CD1c-positive myeloid dendritic cell (primary cell): ENCODE data around the gene RPS3.
"Not testable (repeated sequence)": the region's sequence is repeated elsewhere in the genome, so short reads cannot be mapped to it uniquely, and the experiment has no call there.

ENCODE experiments used
- DNase-seq: peaks from one replicate; pipeline ENCODE4 v3.0.0-alpha.2; 2016; ENCODE audit errors: extremely low spot score

The RPS3 gene

GRCh38 chr11:75399344-75400145 is at the start of gene RPS3:
RPS3 (plus strand) TSS chr11:75399518; CDS start chr11:75399548, 30 bp downstream.
- peak; percentile 95 for DNase-seq

- DNase-seq, result peak; percentile 76
These were observed 49.7 kb upstream of the RPS3 start for GRCh38 chr11:75349521-75350116.

GRCh38 chr11:75350122-75350742 is 49.1 kb upstream of the RPS3 start:
- DNase-seq, result no peak

- peak; percentile 64 for DNase-seq
These were observed 48.4 kb upstream of the RPS3 start for GRCh38 chr11:75350743-75351540.

- no peak for DNase-seq
These were observed 47.9 kb upstream of the RPS3 start, which contains the start of gene ARRB1 for GRCh38 chr11:75351541-75351790. ARRB1 (minus strand) TSS chr11:75351661; CDS start chr11:75351607, 54 bp downstream.

- DNase-seq, result peak; percentile 91
These were observed 47.3 kb upstream of the RPS3 start for GRCh38 chr11:75351791-75352587.

- no peak for DNase-seq
These were observed 46.6 kb upstream of the RPS3 start for GRCh38 chr11:75352588-75353206.

- no peak for DNase-seq
These were observed 44.3 kb upstream of the RPS3 start for GRCh38 chr11:75355051-75355450.

GRCh38 chr11:75356613-75357012 is 42.7 kb upstream of the RPS3 start:
- no peak for DNase-seq

- DNase-seq, result not testable (repeated sequence)
These were observed 37.0 kb upstream of the RPS3 start for GRCh38 chr11:75362285-75362684.

GRCh38 chr11:75365711-75366181 is 33.6 kb upstream of the RPS3 start:
- DNase-seq, result peak; percentile 91

GRCh38 chr11:75366826-75367225 is 32.5 kb upstream of the RPS3 start:
- DNase-seq, result not testable (repeated sequence)

- DNase-seq, result peak; percentile 85
These were observed 29.6 kb upstream of the RPS3 start for GRCh38 chr11:75369560-75370255.

GRCh38 chr11:75371949-75372876 is 27.1 kb upstream of the RPS3 start:
- DNase-seq, result no peak

GRCh38 chr11:75373201-75373600 is 26.1 kb upstream of the RPS3 start:
- no peak for DNase-seq

GRCh38 chr11:75374646-75375045 is 24.7 kb upstream of the RPS3 start:
- no peak for DNase-seq

- no peak for DNase-seq
These were observed 23.7 kb upstream of the RPS3 start for GRCh38 chr11:75375626-75376025.

- no peak for DNase-seq
These were observed 23.1 kb upstream of the RPS3 start for GRCh38 chr11:75376175-75376574.

GRCh38 chr11:75378776-75379175 is 20.5 kb upstream of the RPS3 start:
- DNase-seq, result not testable (repeated sequence)
